ENCODE data around the gene KIF13A. TPM values are rescaled to one million over a fixed set of nuclear protein-coding genes. Genes with fewer than 3 reads are reported as not detected.

The KIF13A gene
- total RNA-seq, 1 experiment from 2014 or later = 14.1 TPM

GRCh38 chr6:17945575-17945974 is 41.9 kb downstream of the KIF13A start:
- no peak overlapping the region for H3K27ac Mint-ChIP-seq (ENCODE audit: unreplicated experiment)
- H3K4me3 Mint-ChIP-seq (ENCODE audit: low read depth, unreplicated experiment) = no peak overlapping the region
- H3K4me1 Mint-ChIP-seq (ENCODE audit: low read depth, unreplicated experiment) = no peaks in the 10 kb centered on the region
- no peak for DNase-seq
- H3K27me3 Mint-ChIP-seq (ENCODE audit: unreplicated experiment) = no peaks in the 10 kb centered on the region
- no peaks in the 10 kb centered on the region for H3K36me3 Mint-ChIP-seq (ENCODE audit: insufficient read depth, unreplicated experiment)
- intact Hi-C loops (cut with micrococcal nuclease; ENCODE audit: unreplicated experiment) = no loop called here
- no TSS peak for BruUV-seq (replicated peaks)
- no peaks in the 10 kb centered on the region for H3K9me3 Mint-ChIP-seq (ENCODE audit: low read depth, unreplicated experiment)
- TF ChIP-seq CTCF (IDR thresholded peaks at IDR 0.05; ENCODE audit: unreplicated experiment) = no peak
- CTCF ChIA-PET = no interaction called here

GRCh38 chr6:17945111-17945510 is 42.3 kb downstream of the KIF13A start:
- H3K4me1 Mint-ChIP-seq (ENCODE audit: low read depth, unreplicated experiment) = no peaks in the 10 kb centered on the region
- H3K4me3 Mint-ChIP-seq (ENCODE audit: low read depth, unreplicated experiment) = no peak overlapping the region
- H3K9me3 Mint-ChIP-seq (ENCODE audit: low read depth, unreplicated experiment) = peaks cover under 1% of the 10 kb centered on the region
- no TSS peak for BruUV-seq (replicated peaks)
- DNase-seq = no peak
- no peaks in the 10 kb centered on the region for H3K36me3 Mint-ChIP-seq (ENCODE audit: insufficient read depth, unreplicated experiment)
- CTCF ChIA-PET = no interaction called here
- no peak for TF ChIP-seq CTCF (IDR thresholded peaks at IDR 0.05; ENCODE audit: unreplicated experiment)
- intact Hi-C loops (cut with micrococcal nuclease; ENCODE audit: unreplicated experiment) = no loop called here
- no peak overlapping the region for H3K27ac Mint-ChIP-seq (ENCODE audit: unreplicated experiment)
- H3K27me3 Mint-ChIP-seq (ENCODE audit: unreplicated experiment) = no peaks in the 10 kb centered on the region

GRCh38 chr6:17941318-17941717 is 46.1 kb downstream of the KIF13A start:
- intact Hi-C loops (cut with micrococcal nuclease; ENCODE audit: unreplicated experiment) = no loop called here
- no TSS peak for BruUV-seq (replicated peaks)
- no peaks in the 10 kb centered on the region for H3K27me3 Mint-ChIP-seq (ENCODE audit: unreplicated experiment)
- no peak overlapping the region for H3K27ac Mint-ChIP-seq (ENCODE audit: unreplicated experiment)
- no peak for DNase-seq
- no peaks in the 10 kb centered on the region for H3K36me3 Mint-ChIP-seq (ENCODE audit: insufficient read depth, unreplicated experiment)
- CTCF ChIA-PET = no interaction called here
- no peak for TF ChIP-seq CTCF (IDR thresholded peaks at IDR 0.05; ENCODE audit: unreplicated experiment)
- no peaks in the 10 kb centered on the region for H3K4me1 Mint-ChIP-seq (ENCODE audit: low read depth, unreplicated experiment)
- H3K4me3 Mint-ChIP-seq (ENCODE audit: low read depth, unreplicated experiment) = no peak overlapping the region
- peaks cover 2% of the 10 kb centered on the region for H3K9me3 Mint-ChIP-seq (ENCODE audit: low read depth, unreplicated experiment)

GRCh38 chr6:17940151-17940792 is 47.2 kb downstream of the KIF13A start:
- intact Hi-C loops (cut with micrococcal nuclease; ENCODE audit: unreplicated experiment) = no loop called here
- no peaks in the 10 kb centered on the region for H3K27me3 Mint-ChIP-seq (ENCODE audit: unreplicated experiment)
- H3K27ac Mint-ChIP-seq (ENCODE audit: unreplicated experiment) = no peak overlapping the region
- H3K36me3 Mint-ChIP-seq (ENCODE audit: insufficient read depth, unreplicated experiment) = no peaks in the 10 kb centered on the region
- TF ChIP-seq CTCF (IDR thresholded peaks at IDR 0.05; ENCODE audit: unreplicated experiment) = no peak
- H3K4me3 Mint-ChIP-seq (ENCODE audit: low read depth, unreplicated experiment) = no peak overlapping the region
- H3K9me3 Mint-ChIP-seq (ENCODE audit: low read depth, unreplicated experiment) = peaks cover 2% of the 10 kb centered on the region
- H3K4me1 Mint-ChIP-seq (ENCODE audit: low read depth, unreplicated experiment) = no peaks in the 10 kb centered on the region
- CTCF ChIA-PET = interaction anchor here (0.7 kb wide), 1 partner anchor 103 kb away, joined by 10 read pairs; no protein-coding TSS in a partner anchor
- DNase-seq = no peak
- BruUV-seq (replicated peaks) = no TSS peak

Data from Calu3 (cell line).